ENCODE measurements around the gene EIF1AX.

DNA sequence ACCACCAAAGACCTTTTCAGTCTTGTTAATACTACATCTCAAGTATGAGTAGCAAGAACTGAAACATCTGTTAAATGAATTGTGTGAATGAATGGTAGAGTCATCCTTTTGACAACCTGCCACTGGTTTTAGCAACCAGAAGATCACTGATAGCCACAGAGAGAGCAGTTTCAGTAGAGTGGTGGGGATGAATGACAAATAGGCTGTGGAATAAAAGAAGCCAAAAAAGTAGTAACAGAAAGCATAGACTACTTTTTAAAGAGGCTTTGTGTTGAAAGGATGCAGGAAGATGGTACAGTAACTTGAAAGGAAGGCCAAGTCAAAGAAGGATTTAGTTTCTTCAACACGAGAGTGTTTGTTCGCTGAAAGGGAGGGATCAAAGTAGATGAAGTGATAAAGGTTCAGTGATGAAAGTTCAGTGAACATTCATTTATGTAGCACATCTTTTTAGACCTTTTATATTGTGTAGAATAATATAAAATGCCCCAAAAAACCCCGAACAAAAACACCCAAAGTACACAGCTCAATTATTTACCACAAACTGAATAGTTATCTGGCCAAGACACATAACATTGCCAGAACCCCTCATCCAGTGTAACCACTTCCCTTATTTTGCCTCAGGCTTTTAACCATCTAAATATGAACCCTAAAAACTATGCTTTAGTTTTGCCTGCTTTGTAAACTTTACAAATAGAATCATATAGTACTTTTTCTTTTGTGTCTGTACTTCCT is 40.1 kb upstream of the EIF1AX start:
- TF ChIP-seq EZH2phosphoT487 (IDR thresholded peaks at IDR 0.05; ENCODE audit: borderline replicate concordance, low read length): no peak
- TF ChIP-seq, protein P1, sequence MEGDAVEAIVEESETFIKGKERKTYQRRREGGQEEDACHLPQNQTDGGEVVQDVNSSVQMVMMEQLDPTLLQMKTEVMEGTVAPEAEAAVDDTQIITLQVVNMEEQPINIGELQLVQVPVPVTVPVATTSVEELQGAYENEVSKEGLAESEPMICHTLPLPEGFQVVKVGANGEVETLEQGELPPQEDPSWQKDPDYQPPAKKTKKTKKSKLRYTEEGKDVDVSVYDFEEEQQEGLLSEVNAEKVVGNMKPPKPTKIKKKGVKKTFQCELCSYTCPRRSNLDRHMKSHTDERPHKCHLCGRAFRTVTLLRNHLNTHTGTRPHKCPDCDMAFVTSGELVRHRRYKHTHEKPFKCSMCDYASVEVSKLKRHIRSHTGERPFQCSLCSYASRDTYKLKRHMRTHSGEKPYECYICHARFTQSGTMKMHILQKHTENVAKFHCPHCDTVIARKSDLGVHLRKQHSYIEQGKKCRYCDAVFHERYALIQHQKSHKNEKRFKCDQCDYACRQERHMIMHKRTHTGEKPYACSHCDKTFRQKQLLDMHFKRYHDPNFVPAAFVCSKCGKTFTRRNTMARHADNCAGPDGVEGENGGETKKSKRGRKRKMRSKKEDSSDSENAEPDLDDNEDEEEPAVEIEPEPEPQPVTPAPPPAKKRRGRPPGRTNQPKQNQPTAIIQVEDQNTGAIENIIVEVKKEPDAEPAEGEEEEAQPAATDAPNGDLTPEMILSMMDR (conservative IDR thresholded peaks at IDR 0.05; ENCODE audit: low read depth, low read length): no peak

Data from PC-3 (cell line).